Muscle of leg (tissue), 11 donors: ENCODE results near the gene RTN4R. TPM values are rescaled to one million over a fixed set of nuclear protein-coding genes. Genes with fewer than 3 reads are reported as not detected.

Source experiments
- DNase-seq: peaks from one replicate; pipeline ENCODE4 v3.0.0; 2013
- H3K27ac ChIP-seq: one replicate; pipeline ENCODE4 v1.5.1; 2013; ENCODE audit warnings: mild to moderate bottlenecking, low read length, control low read depth
- H3K27me3 ChIP-seq: one replicate; pipeline ENCODE4 v1.6.1; 2013; ENCODE audit warnings: low read length; ENCODE audit not compliant: control insufficient read depth, insufficient read depth
- H3K36me3 ChIP-seq: one replicate; pipeline ENCODE4 v1.6.1; 2013; ENCODE audit warnings: low read length; ENCODE audit not compliant: control insufficient read depth, insufficient read depth
- H3K4me1 ChIP-seq: one replicate; pipeline ENCODE4 v1.6.1; 2013; ENCODE audit warnings: low read length; ENCODE audit not compliant: control insufficient read depth, insufficient read depth
- H3K4me3 ChIP-seq: one replicate; pipeline ENCODE4 v1.5.1; 2013; ENCODE audit warnings: low read length, control low read depth
- H3K9me3 ChIP-seq: replicated peaks from 2 replicates; pipeline ENCODE4 v1.6.1; 2013; ENCODE audit warnings: low read depth, low read length; ENCODE audit not compliant: control insufficient read depth
- WGBS: methylation state at CpG from one replicate; pipeline ENCODE4 v1.1.5; 2013; ENCODE audit warnings: missing lambda C conversion rate; ENCODE audit not compliant: insufficient coverage; 5-methylcytosine and 5-hydroxymethylcytosine counted together
- polyA plus RNA-seq, 8 donors: library from polyadenylated mRNA; unstranded; fragments of 120-200 nt; gene quantifications; one replicate each; pipeline versions ENCODE4 v1.2.1 to v1.2.3, GENCODE V29; 2013; ENCODE audit warnings: inconsistent platforms in 1 of 8, low replicate concordance in 1 of 8; ENCODE audit not compliant: insufficient read length in 8 of 8, insufficient read depth in 1 of 8
- total RNA-seq: library from RNA; stranded (reverse); fragments of 120-200 nt; gene quantifications from one replicate; pipeline ENCODE4 v1.2.4, GENCODE V29; 2013

Gene RTN4R
- total and polyA plus RNA-seq, 9 donors: 7.3 to 19.0 (median 13.5) TPM

- no peaks in the 10 kb centered on the region for H3K27me3 ChIP-seq
- WGBS: 64% methylated on average over 14 of the region's 14 CpGs
- H3K4me1 ChIP-seq: peaks cover 98% of the 10 kb centered on the region
- no peak overlapping the region for H3K4me3 ChIP-seq
- no peak for DNase-seq
- H3K36me3 ChIP-seq: peaks cover 10% of the 10 kb centered on the region
- H3K27ac ChIP-seq: no peak overlapping the region
- H3K9me3 ChIP-seq: no peaks in the 10 kb centered on the region
Observed at GRCh38 chr22:20245577-20246367, 22.3 kb downstream of the RTN4R start.

DNA sequence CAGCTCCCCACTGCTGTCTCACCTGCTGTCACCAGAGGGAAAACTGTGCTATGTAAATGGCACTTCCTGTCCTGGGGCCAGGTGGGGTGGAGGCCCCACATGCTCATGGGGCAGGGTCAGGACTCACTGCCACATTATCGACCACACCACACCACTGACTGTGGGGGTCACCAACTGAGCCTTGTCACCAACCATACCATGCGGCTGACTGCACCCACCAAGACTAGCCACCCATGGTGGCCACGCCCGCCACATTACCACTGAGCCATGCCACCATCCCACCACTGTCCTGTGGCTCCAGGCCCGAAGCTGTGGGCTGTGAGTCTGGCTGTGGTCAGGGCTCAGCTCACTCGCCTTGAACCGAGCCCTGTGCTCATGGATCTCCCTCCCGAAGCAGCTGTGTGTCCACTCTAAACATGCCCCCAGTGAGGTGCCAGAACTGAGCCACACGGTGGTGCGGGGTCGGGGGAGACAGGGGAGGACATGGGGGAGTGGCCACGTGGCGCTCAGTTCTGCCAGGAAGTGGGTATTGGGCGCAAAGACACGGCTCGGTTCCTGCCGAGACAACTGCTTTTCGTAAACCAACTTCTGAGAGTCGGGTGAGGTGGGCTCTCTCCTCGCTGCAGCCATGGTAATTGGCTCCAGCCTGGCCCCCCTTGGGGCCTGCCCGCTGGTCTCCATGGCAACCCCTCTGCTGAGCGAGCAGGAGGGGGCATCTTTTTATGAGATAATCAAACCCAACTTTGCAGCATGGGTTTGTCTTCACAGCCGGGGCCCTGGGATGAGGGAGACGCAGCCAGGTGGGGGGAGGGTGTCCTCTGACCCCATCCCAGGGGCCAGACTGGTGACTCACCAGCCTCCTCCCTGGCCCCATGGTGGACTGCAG, 23.2 kb downstream of the RTN4R start:
- H3K27ac ChIP-seq: no peak overlapping the region
- H3K36me3 ChIP-seq: peaks cover 10% of the 10 kb centered on the region
- H3K27me3 ChIP-seq: no peaks in the 10 kb centered on the region
- WGBS: 54% methylated on average over 18 of the region's 24 CpGs
- no peaks in the 10 kb centered on the region for H3K9me3 ChIP-seq
- H3K4me3 ChIP-seq: no peak overlapping the region
- H3K4me1 ChIP-seq: peaks cover 100% of the 10 kb centered on the region
- DNase-seq: no peak

DNA sequence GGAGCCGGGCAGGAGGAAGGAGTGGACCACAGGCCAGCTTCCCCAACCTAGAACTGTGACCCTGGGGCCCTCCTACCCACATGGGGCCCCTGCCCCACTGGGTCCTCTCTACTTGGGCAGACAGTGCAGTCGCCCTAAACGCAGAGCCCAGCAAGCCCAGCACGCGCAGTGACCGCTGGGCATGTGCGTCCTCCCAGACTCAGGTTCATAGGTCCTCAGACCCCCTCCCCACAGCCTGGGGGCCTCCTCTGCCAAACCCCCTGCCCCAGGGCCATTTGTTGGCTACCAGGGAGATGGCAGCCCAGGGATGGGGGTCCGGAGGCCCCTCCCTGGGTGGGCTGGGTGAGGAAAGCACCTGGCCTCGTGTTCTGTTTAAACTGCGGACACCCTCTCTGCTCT, 23.9 kb downstream of the RTN4R start:
- Histone ChIP-seq H3K4me3 (no peak overlapping the region), H3K9me3 (no peaks in the 10 kb centered on the region), H3K4me1 (peaks cover 100% of the 10 kb centered on the region), H3K36me3 (peaks cover 10% of the 10 kb centered on the region), H3K27me3 (no peaks in the 10 kb centered on the region), H3K27ac (no peak overlapping the region)
- no peak for DNase-seq
- WGBS: 78% methylated on average over 7 of the region's 10 CpGs

DNA sequence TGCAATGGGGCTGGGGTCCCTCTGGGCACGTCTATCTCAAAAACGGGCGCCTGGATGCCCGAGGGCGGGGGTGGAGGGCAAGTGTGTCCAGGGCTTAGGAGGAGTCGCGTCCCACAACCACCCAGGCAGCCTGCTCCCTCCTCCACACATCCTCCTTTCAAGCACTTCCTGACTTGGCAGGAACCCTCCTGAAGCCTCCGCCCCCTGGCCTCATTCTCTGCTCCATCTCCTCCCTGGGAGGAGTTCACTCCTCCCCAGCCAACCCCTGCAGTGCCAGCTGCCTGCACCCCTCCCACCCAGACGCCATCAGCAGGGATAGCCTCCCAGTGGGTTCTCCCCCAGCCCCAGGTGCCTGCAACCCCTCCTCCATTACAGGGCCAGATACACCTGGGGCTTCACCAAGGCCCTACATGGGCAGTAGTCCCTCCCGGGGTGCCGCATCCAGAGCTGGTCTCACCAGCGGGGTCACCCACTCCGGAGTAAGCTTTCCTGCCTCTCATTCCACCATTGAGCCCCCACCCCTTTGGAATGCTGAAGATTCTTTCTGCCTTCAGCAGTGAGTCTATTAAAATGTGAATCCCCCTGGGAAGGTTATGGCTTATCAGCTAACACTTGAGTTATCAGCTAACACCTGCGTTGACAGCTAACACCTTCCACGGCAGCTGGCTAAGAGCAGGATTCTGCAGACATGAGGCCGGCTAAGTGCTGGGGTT, 24.4 kb downstream of the RTN4R start:
- Histone ChIP-seq H3K36me3 (peaks cover 10% of the 10 kb centered on the region), H3K27me3 (no peaks in the 10 kb centered on the region), H3K4me1 (peaks cover 100% of the 10 kb centered on the region), H3K9me3 (no peaks in the 10 kb centered on the region), H3K4me3 (no peak overlapping the region), H3K27ac (peak overlapping the region; percentile 71)
- 18% methylated on average over 13 of the region's 16 CpGs for WGBS
- peak; percentile 96 for DNase-seq

- H3K4me1 ChIP-seq: peaks cover 100% of the 10 kb centered on the region
- H3K9me3 ChIP-seq: no peaks in the 10 kb centered on the region
- no peak overlapping the region for H3K4me3 ChIP-seq
- H3K27me3 ChIP-seq: no peaks in the 10 kb centered on the region
- H3K27ac ChIP-seq: peak overlapping the region; percentile 29
- 67% methylated on average over 6 of the region's 6 CpGs for WGBS
- DNase-seq: no peak
- H3K36me3 ChIP-seq: peaks cover 10% of the 10 kb centered on the region
Observed at GRCh38 chr22:20243176-20243536, 25.0 kb downstream of the RTN4R start.

- Histone ChIP-seq H3K27ac (no peak overlapping the region), H3K4me1 (peaks cover 100% of the 10 kb centered on the region), H3K36me3 (peaks cover 10% of the 10 kb centered on the region), H3K4me3 (no peak overlapping the region), H3K27me3 (no peaks in the 10 kb centered on the region), H3K9me3 (no peaks in the 10 kb centered on the region)
- DNase-seq: no peak
- 90% methylated on average over 40 of the region's 42 CpGs for WGBS
Observed at GRCh38 chr22:20242393-20243175, 25.5 kb downstream of the RTN4R start.

DNA sequence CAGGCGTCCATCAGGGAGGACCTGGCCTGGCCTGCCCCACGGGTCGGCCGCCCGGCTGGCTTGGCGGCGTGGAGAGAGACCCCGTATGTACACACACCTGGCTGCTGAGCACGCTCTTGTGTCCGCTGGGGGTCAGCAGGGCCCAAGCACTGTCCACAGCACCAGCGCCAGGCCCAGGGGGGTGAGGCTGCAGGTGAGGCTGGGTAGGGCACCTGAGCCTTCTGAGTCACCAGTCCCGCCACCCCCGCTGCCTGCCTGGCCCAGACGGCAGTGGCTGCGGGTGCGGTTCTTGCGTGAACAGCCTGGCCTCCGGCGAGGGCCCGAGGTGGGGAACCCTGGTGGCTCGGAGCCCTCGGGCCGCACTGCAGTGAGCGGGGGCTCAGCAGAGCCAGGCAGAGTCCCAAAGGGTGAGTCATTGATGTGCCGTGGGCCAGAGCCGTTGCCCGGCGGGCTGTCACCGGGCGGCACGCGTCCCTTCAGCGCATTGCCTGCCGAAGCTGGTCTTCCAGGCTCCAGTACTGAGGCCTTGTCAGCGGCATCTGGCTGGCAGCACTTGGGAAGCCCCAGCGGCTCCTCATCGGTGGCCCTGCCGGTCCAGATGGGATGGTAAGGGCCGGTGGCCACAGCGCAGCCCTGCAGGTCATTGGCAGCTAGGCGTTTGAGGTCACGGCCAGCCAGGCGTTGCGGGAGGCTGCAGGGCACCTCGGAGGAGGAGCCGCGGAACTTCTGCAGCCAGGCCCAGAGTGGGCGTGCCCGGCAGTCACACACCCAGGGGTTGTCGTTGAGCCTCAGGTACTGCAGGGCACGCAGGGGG, 26.3 kb downstream of the RTN4R start:
- peak overlapping the region; percentile 35 for H3K27ac ChIP-seq
- DNase-seq: no peak
- H3K4me1 ChIP-seq: peaks cover 100% of the 10 kb centered on the region

GRCh38 chr22:20240900-20241299, 27.2 kb downstream of the RTN4R start:
- no peak overlapping the region for H3K4me3 ChIP-seq
- H3K27me3 ChIP-seq: no peaks in the 10 kb centered on the region
- peaks cover 10% of the 10 kb centered on the region for H3K36me3 ChIP-seq
- H3K27ac ChIP-seq: peak overlapping the region; percentile 85
- WGBS: 43% methylated on average over 5 of the region's 8 CpGs
- H3K9me3 ChIP-seq: no peaks in the 10 kb centered on the region
- no peak for DNase-seq
- peaks cover 100% of the 10 kb centered on the region for H3K4me1 ChIP-seq

More for the DNA sequence above, 26.3 kb downstream of the RTN4R start:
- no peaks in the 10 kb centered on the region for H3K27me3 ChIP-seq
- WGBS: 91% methylated on average over 50 of the region's 51 CpGs
- no peaks in the 10 kb centered on the region for H3K9me3 ChIP-seq
- no peak overlapping the region for H3K4me3 ChIP-seq
- H3K36me3 ChIP-seq: peaks cover 10% of the 10 kb centered on the region

DNA sequence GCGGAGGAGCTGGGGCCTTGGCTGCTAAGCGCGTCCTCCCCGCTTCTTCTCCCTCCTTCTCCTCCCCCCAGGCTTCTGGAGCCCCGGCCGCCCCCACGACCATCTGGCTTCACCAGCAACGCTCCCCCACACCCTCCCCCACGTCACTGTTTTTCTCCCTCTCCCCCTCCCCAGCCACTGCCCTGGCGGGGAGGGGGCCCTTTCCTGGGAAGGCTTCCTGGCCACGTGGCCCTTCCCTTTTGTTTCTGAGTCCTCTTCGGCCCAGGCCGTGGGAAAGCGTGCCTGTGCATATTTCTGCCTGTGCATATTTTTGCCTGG, 27.7 kb downstream of the RTN4R start:
- Histone ChIP-seq H3K27me3 (no peaks in the 10 kb centered on the region), H3K27ac (peak overlapping the region; percentile 85), H3K4me1 (peaks cover 95% of the 10 kb centered on the region), H3K4me3 (no peak overlapping the region), H3K36me3 (peaks cover 10% of the 10 kb centered on the region), H3K9me3 (no peaks in the 10 kb centered on the region)
- WGBS: 3% methylated on average over 12 of the region's 14 CpGs
- peak; percentile 93 for DNase-seq
